Neutrophil (primary cell): ENCODE data around the gene UBE3C.

Experiments
- H3K27ac ChIP-seq: fragments of 200-600 bp; sonication (generic); 2 replicates; pipeline ENCODE4 v1.5.1; 2016; ENCODE audit warnings: mild to moderate bottlenecking, moderate library complexity
- H3K27me3 ChIP-seq: fragments of 200-600 bp; sonication (generic); 2 replicates; pipeline ENCODE4 v1.6.0; 2016; ENCODE audit warnings: mild to moderate bottlenecking
- H3K36me3 ChIP-seq: fragments of 200-600 bp; sonication (generic); 2 replicates; pipeline ENCODE4 v1.5.1; 2017
- H3K4me1 ChIP-seq, 2 experiments: fragments of 200-600 bp in 1 of 2; sonication (generic) in 1 of 2; 1 replicate in 1 of 2; 2 replicates in 1 of 2; pipeline versions ENCODE4 v1.5.1 to v1.6.1; 2013 to 2016; ENCODE audit warnings: low read depth in 1 of 2, low read length in 1 of 2, mild to moderate bottlenecking in 1 of 2, moderate library complexity in 1 of 2; ENCODE audit not compliant: control insufficient read depth in 1 of 2, insufficient read depth in 1 of 2
- H3K4me3 ChIP-seq, 2 experiments: fragments of 200-600 bp in 1 of 2; sonication (generic) in 1 of 2; 1 replicate in 1 of 2; 2 replicates in 1 of 2; pipeline ENCODE4 v1.5.1; 2013 to 2016; ENCODE audit warnings: low read depth in 1 of 2, low read length in 1 of 2, mild to moderate bottlenecking in 1 of 2, moderate library complexity in 1 of 2
- H3K9me3 ChIP-seq: fragments of 200-600 bp; sonication (generic); 2 replicates; pipeline ENCODE4 v1.5.1; 2016
- TF ChIP-seq, protein P1 (sequence below): fragments of 200-600 bp; sonication (generic); IDR thresholded peaks from 2 replicates; pipeline ENCODE4 v1.5.1; 2016; ENCODE audit warnings: antibody characterized with exemption

Gene UBE3C

DNA sequence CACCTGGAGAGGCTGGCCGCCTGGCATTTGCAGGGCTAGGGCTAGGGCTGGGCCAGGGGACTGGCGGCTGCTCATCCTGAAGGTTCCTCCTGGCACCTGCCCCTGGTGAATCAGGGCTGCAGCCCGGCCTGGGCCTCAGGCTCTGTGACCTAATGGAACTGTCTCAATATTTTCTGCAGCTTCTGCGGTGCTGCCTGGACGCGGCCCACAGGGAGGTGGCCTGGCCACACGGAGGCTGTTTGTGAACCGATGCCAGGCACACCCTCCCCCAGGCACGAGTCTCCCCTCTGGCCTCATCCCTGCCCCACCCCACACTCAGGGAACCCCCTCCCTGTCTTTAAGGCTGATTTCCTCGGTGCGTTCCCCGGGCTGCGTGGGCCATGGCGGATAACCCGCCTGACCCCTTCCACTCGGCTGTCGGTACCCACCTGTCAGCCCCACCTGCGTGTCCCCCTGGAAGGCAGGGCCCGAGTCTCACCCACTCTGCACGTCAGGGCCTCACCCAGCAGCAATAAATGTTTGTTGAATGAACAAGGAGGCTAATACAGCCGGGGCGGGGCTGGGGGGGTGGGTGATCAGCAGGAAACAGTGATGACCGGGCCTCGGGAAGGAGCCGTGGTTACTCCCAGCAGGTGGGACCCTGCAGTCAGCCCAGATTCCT is 143.5 kb downstream of the UBE3C start:
- Histone ChIP-seq H3K27me3 (peaks cover 28% of the 10 kb centered on the region), H3K4me1 (peaks cover 6 to 11% of the 10 kb centered on the region in 2 experiments), H3K4me3 (no peak overlapping the region), H3K36me3 (no peaks in the 10 kb centered on the region), H3K9me3 (no peaks in the 10 kb centered on the region), H3K27ac (no peak overlapping the region)
- TF ChIP-seq, protein P1, sequence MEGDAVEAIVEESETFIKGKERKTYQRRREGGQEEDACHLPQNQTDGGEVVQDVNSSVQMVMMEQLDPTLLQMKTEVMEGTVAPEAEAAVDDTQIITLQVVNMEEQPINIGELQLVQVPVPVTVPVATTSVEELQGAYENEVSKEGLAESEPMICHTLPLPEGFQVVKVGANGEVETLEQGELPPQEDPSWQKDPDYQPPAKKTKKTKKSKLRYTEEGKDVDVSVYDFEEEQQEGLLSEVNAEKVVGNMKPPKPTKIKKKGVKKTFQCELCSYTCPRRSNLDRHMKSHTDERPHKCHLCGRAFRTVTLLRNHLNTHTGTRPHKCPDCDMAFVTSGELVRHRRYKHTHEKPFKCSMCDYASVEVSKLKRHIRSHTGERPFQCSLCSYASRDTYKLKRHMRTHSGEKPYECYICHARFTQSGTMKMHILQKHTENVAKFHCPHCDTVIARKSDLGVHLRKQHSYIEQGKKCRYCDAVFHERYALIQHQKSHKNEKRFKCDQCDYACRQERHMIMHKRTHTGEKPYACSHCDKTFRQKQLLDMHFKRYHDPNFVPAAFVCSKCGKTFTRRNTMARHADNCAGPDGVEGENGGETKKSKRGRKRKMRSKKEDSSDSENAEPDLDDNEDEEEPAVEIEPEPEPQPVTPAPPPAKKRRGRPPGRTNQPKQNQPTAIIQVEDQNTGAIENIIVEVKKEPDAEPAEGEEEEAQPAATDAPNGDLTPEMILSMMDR, result no peak

GRCh38 chr7:157284229-157285014 is 145.7 kb downstream of the UBE3C start:
- Histone ChIP-seq H3K9me3 (no peaks in the 10 kb centered on the region), H3K36me3 (no peaks in the 10 kb centered on the region), H3K4me1 (peaks cover 0 to 5% of the 10 kb centered on the region in 2 experiments), H3K27me3 (peaks cover 13% of the 10 kb centered on the region), H3K4me3 (no peak overlapping the region), H3K27ac (no peak overlapping the region)
- TF ChIP-seq, protein P1, result no peak

DNA sequence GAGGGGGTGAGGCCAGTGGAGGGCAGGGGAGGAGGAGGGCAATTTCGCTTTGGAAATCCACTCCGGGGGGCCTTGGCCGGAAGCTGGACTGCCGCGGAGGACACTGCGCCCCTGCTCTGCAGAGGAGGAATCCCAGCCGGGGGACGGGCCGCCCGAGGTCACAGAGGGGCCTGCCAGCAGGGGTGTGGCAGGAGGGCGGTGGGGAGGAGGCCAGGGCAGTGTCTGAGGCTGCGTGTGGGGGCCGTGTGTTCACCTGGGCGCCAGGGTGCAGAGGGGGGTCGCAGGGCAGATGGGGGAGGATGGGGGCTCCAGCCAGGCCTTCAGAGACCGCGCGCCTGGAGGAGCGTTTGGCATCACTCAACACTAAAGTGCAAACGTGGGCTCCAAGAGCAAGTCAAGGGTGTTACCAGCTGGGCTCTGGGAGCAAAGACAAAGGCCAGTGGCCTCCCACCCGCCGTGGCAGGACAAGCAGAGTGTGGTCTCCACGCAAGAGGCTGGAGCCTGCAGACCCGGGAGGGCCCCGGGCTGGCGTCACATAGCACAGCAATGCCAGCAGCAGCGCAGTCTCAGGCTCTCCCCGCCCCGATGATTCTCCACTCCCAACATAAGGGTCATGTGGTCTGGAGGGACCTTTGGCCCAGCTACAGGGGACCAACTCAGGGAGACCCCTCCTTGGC is 152.8 kb downstream of the UBE3C start:
- TF ChIP-seq, protein P1, result no peak
- H3K27ac ChIP-seq, result no peak overlapping the region
- H3K27me3 ChIP-seq, result no peaks in the 10 kb centered on the region

DNA sequence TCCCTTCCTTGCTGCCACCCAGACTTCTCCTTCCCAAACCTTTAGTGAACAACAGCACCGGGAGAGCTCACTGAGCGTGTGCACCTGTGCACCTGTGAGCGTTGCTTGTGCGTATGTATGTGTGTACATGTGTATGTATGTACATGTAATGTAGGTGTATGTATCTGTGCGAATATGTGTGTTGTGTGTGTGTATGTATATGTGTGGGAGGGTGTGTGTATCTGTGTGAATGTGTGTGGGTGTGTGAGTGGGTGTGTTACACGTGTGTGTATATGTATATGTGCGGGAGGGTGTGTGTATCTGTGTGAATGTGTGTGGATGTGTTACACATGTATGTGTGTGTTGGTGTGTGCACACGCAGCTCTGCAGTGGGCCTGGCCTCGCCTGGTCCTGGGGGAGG is 153.5 kb downstream of the UBE3C start:
- no peak overlapping the region for H3K4me3 ChIP-seq
- no peaks in the 10 kb centered on the region for H3K27me3 ChIP-seq
- H3K9me3 ChIP-seq, result no peaks in the 10 kb centered on the region
- no peak overlapping the region for H3K27ac ChIP-seq
- H3K4me1 ChIP-seq, result no peaks in the 10 kb centered on the region
- H3K36me3 ChIP-seq, result no peaks in the 10 kb centered on the region
- TF ChIP-seq, protein P1, result no peak

More for the DNA sequence above, 152.8 kb downstream of the UBE3C start:
- Histone ChIP-seq H3K36me3 (no peaks in the 10 kb centered on the region), H3K4me3 (no peak overlapping the region), H3K9me3 (no peaks in the 10 kb centered on the region), H3K4me1 (no peaks in the 10 kb centered on the region)

GRCh38 chr7:157292770-157293412 is 154.2 kb downstream of the UBE3C start:
- Histone ChIP-seq H3K36me3 (no peaks in the 10 kb centered on the region), H3K27ac (no peak overlapping the region), H3K4me1 (no peaks in the 10 kb centered on the region), H3K27me3 (no peaks in the 10 kb centered on the region), H3K9me3 (no peaks in the 10 kb centered on the region), H3K4me3 (no peak overlapping the region)
- TF ChIP-seq, protein P1, result no peak
